ENCODE results near the gene HNRNPLL.

The HNRNPLL gene

DNA sequence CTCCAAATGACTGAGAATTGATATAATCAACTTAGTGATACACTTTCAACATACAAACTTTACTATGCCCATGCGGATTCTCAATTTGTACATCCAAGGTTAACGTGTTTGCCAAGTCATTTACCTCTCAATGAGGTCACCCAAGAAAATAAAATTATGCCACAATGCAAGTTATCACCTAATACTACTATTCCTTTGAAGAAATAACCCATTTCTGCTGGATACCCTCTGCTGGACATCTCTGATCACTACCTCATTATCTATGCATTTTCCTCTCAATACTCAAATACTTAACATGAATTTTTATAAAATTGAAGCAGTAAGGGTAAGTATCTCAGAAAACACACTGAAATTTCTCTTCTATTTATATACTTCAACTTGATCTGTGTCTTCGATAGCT lies 12.7 kb downstream of the HNRNPLL start:
- DNase-seq = no peak

GRCh38 chr2:38586931-38587330 lies 15.8 kb downstream of the HNRNPLL start:
- no peak for DNase-seq

GRCh38 chr2:38584881-38585280 lies 17.8 kb downstream of the HNRNPLL start:
- no peak for DNase-seq

DNA sequence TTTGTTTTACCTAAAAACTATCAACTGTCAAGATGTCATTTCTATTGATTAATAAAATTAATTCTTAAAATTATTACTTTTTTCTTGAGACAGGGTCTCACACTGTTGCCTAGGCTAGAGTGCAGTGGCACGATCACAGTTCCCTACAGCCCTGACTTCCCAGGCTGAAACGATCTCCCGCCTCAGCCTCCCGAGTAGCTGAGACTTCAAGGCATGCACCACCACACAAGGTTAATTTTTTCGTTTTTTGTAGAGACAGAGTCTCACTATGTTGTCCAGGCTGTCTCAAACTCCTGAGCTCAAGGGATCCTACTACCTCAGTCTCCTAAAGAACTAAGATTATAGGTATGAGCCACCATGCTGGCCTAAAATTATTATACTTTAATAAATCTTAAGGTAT lies 18.7 kb downstream of the HNRNPLL start:
- DNase-seq = no peak

DNA sequence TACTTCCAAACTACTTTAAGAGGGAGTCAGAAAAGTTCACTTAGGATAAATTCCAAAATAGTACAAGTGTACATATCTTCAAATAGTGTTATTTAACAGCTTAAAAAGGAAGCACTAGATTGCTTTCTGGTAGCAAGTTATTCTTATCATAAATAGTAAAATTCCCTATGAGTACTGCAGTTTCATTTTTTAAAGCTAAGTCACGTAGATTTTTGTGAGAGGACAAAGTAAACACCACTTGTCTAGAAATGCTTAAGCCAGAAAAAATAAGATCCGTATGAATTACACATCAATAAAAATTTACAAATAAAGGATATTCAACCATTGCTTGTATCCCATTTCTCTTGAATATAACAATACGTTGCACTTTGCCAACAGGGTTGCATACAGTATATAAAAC lies 19.2 kb downstream of the HNRNPLL start:
- DNase-seq = no peak

- DNase-seq = peak; percentile 72
Observed at GRCh38 chr2:38581193-38582147, 21.3 kb downstream of the HNRNPLL start.

DNA sequence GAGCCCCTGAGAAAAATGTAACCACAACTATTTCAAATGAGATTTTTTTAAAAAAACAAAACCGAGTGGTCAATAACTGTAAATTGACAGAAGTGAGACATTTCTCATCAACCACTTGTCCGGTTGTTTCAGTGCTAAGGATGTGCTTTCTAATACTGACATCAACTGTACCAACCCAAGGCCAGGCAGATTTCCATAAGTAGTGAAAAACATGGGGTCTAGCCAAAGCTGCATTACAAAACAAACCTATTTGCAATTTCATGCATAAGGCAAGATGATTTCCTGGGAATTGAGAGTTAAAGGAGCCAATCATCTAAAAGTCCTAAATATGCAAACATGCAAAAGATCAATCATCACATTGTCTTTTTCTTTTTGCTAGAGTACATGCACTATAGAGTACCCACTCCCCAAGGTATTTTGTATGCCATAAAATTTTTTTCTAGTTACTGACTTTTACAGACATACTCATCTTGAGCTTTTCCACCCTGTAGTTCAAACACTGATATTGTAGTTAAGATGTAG lies 22.6 kb downstream of the HNRNPLL start:
- no peak for DNase-seq

DNA sequence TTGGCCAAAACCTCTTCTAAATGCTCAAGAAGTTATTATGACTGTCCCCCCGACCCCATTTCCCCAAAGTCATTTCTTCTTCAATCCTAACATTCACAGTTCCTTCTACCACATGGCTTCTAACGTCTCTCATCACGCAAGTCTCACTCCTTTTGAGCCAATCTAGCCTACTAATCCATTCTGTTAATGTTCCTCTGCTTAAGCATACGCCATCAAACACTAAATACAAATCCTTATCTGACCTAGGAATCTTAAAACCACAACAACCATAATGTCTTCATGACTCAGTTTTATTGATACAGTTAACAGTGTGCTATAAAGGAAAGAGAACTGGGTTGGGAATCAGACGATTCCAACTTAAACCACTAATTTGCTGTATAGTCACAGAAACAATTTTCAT lies 23.9 kb downstream of the HNRNPLL start:
- no peak for DNase-seq

GRCh38 chr2:38574278-38574677 lies 28.4 kb downstream of the HNRNPLL start:
- DNase-seq = no peak

GRCh38 chr2:38572167-38572566 lies 30.6 kb downstream of the HNRNPLL start:
- no peak for DNase-seq

DNA sequence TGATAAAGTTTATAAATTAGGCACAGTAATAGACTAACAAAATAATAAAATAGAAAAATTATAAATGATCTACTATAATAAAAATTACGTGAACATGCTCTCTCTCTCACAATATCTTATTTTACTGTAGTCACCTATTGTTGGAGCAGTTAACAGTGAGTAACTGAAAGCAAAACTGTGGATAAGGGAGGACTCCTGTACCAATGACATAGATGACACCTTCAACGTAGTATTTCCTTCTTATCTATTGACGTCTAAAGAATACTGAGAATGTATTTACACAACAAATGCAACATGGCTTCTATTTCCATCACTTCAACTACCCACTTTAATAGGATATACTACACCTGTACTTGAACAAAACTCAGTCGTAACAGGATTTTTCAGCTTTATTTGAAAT lies 31.5 kb downstream of the HNRNPLL start:
- DNase-seq = no peak

DNA sequence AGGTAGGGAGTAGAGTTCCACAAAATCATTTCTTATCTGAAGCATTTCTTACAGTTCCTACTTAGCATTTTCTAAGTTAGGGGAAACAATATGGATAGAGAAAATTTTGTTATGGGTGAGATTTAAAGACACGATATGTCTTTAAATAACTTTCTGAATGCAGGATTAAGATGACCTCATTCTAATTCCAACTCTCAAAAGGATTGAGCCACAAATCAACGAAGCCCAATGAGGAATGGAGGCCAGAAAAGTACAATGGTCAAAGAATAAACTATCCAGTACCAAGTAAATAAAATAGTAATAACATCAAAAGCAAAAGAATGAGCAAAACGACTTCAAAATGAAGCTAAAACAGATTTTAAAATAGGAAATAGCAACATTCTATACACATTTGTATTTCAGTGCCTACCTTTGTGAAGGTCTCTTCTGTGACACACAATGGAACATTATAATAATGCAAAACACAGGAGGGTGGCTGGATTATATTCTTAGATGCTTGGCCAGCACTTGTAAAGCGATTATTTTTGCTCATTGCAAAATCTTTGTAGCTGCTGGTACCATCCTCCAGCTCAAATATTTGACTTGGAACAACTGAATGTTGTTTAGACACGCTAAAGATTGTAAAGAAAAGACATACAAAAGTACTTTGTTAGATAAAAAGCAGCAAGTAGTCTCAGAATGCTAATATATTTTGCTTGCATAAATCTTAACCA lies 33.8 kb downstream of the HNRNPLL start:
- no peak for DNase-seq

- DNase-seq = no peak
Observed at GRCh38 chr2:38565333-38565732, 37.4 kb downstream of the HNRNPLL start.

GRCh38 chr2:38561691-38562090 lies 41.0 kb downstream of the HNRNPLL start:
- DNase-seq = no peak

- DNase-seq = no peak
Observed at GRCh38 chr2:38560092-38560491, 42.6 kb downstream of the HNRNPLL start.

- DNase-seq = no peak
Observed at GRCh38 chr2:38557981-38558380, 44.7 kb downstream of the HNRNPLL start.

- DNase-seq = no peak
Observed at GRCh38 chr2:38557217-38557616, 45.5 kb downstream of the HNRNPLL start.

GRCh38 chr2:38556006-38556801 lies 46.5 kb downstream of the HNRNPLL start:
- no peak for DNase-seq

DNA sequence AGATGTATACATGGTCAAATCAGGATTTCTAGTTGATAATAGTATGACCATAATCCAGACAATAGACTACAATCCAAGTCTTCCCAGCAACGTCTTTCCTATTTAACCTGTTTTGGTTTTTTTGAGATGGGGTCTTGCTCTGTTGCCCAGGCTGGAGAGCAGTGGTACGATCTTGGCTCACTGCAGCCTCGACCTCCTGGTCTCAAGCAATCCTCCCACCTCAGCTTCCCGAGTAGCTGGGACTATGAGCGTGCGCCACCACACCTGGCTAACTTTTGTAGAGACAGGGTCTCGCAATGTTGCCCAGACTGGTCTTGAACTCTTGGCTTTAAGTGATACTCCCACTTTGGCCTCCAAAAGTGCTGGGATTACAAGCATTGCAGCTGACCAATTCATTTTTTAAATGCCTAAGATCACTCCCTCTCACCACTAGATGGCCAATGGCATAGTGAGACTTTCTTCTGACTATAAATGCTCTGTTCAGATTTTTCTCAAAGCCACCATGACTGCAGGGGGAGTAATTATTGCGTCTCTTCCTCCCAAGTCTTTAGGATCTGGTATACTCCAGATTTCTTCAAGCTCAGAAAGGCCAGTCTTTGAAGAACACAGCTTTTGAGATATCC lies 47.6 kb downstream of the HNRNPLL start:
- DNase-seq = no peak

GRCh38 chr2:38553554-38553953 lies 49.2 kb downstream of the HNRNPLL start:
- no peak for DNase-seq

DNA sequence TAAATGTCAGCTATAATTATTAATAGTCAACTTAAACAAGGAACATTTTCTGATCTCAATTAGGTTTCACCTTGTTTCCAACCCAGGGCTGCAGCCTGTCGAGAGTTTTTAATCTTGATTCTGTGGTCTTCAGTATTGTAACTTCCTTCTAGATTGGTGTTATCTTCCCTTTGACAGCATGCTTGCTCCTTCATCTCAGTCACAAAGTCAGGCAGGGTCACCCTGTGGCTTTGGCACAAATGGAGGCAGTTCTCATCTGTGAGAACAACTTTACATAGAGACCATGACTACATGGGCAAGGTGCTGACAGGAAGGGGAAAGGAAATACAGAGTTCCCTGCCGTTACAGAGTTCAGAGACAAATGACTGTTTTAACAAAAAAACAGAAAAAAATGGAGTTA lies 50.5 kb downstream of the HNRNPLL start:
- no peak for DNase-seq

GRCh38 chr2:38551746-38552145 lies 51.0 kb downstream of the HNRNPLL start:
- DNase-seq = no peak

GRCh38 chr2:38551171-38551570 lies 51.6 kb downstream of the HNRNPLL start:
- no peak for DNase-seq
